Osteocyte (in vitro differentiated cells): ENCODE results near the gene TTC34. TPM values are rescaled to one million over a fixed set of nuclear protein-coding genes. Genes with fewer than 3 reads are reported as not detected.

ENCODE experiments used
- DNase-seq: peaks from one replicate; pipeline ENCODE4 v3.0.0; 2021; ENCODE audit warnings: mixed read lengths; ENCODE audit not compliant: unreplicated experiment; ENCODE audit errors: extremely low spot score
- H3K27ac Mint-ChIP-seq: one replicate; pipeline ENCODE4 v1.8.0; 2021; ENCODE audit warnings: mild to moderate bottlenecking, mixed read lengths; ENCODE audit not compliant: unreplicated experiment
- H3K27me3 Mint-ChIP-seq: one replicate; pipeline ENCODE4 v1.8.0; 2021; ENCODE audit warnings: mixed read lengths; ENCODE audit not compliant: unreplicated experiment
- H3K36me3 Mint-ChIP-seq: one replicate; pipeline ENCODE4 v1.8.0; 2021; ENCODE audit warnings: mixed read lengths; ENCODE audit not compliant: unreplicated experiment
- H3K4me1 Mint-ChIP-seq: one replicate; pipeline ENCODE4 v1.8.0; 2021; ENCODE audit warnings: mixed read lengths; ENCODE audit not compliant: unreplicated experiment
- H3K4me3 Mint-ChIP-seq: one replicate; pipeline ENCODE4 v1.8.0; 2021; ENCODE audit warnings: mild to moderate bottlenecking, moderate library complexity, mixed read lengths; ENCODE audit not compliant: unreplicated experiment
- H3K9me3 Mint-ChIP-seq: one replicate; pipeline ENCODE4 v1.8.0; 2021; ENCODE audit warnings: mixed read lengths; ENCODE audit not compliant: unreplicated experiment
- total RNA-seq: library from RNA; stranded (reverse); gene quantifications from 2 replicates; pipeline ENCODE4 v1.2.1, GENCODE V29; 2021
- TF ChIP-seq, protein P1 (sequence below): fragments of 200-600 bp; sonication (generic); IDR thresholded peaks from 2 replicates; pipeline ENCODE4 v1.5.0; 2021; ENCODE audit warnings: antibody characterized with exemption, mild to moderate bottlenecking, moderate library complexity

The TTC34 gene
- total RNA-seq, 1 donor from 2014 or later: 1.7 TPM

DNA sequence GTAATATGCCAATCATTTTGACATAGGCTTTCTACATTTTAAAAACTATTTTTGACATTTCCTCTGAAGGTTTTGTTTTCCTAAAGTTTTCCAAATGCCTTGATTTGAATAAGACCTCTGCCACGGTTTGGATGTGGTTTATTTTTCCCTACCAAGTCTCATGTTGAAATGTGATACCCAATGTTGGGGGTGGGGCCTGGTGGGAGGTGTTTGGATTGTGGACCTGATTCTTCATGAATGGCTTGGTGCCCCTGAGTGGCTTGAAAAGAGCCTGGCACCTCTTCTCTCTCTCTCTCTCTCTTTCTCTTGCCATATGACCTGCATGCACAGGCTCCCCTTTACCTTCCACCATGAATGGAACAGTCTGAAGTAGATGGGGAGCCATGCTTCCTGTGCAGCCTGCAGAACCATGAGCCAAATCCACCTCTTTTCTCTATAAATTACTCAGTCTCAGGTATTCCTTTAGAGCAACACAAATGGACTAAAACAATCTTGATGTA lies 183.5 kb downstream of the TTC34 start:
- H3K4me3 Mint-ChIP-seq: no peak overlapping the region
- TF ChIP-seq, protein P1, sequence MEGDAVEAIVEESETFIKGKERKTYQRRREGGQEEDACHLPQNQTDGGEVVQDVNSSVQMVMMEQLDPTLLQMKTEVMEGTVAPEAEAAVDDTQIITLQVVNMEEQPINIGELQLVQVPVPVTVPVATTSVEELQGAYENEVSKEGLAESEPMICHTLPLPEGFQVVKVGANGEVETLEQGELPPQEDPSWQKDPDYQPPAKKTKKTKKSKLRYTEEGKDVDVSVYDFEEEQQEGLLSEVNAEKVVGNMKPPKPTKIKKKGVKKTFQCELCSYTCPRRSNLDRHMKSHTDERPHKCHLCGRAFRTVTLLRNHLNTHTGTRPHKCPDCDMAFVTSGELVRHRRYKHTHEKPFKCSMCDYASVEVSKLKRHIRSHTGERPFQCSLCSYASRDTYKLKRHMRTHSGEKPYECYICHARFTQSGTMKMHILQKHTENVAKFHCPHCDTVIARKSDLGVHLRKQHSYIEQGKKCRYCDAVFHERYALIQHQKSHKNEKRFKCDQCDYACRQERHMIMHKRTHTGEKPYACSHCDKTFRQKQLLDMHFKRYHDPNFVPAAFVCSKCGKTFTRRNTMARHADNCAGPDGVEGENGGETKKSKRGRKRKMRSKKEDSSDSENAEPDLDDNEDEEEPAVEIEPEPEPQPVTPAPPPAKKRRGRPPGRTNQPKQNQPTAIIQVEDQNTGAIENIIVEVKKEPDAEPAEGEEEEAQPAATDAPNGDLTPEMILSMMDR: no peak
- peaks cover 8% of the 10 kb centered on the region for H3K4me1 Mint-ChIP-seq
- H3K27ac Mint-ChIP-seq: no peak overlapping the region
- peaks cover 17% of the 10 kb centered on the region for H3K9me3 Mint-ChIP-seq
- H3K27me3 Mint-ChIP-seq: peaks cover 8% of the 10 kb centered on the region
- no peaks in the 10 kb centered on the region for H3K36me3 Mint-ChIP-seq
- DNase-seq: no peak

DNA sequence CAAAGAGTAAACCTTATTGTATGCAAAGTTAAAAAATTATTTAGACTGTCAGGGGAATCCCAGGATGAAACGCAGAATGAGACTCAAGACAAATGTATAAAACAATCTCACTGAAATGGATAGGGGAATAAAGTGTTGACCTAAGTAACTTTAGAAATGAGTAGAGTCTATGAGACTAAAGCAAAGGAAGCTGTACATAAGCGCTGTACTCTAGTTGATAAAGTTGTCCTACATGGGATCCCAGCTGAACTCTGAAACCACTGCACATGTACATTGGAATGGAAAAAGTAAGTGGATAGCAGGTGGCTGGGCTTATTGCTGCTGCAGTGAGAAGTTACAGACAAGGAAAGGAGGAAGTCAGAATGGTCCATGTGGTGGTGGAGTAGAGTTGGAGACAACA lies 187.3 kb downstream of the TTC34 start:
- H3K9me3 Mint-ChIP-seq: peaks cover 17% of the 10 kb centered on the region
- no peak for DNase-seq
- peaks cover 8% of the 10 kb centered on the region for H3K27me3 Mint-ChIP-seq
- no peak overlapping the region for H3K4me3 Mint-ChIP-seq
- H3K27ac Mint-ChIP-seq: no peak overlapping the region
- TF ChIP-seq, protein P1: no peak
- no peaks in the 10 kb centered on the region for H3K36me3 Mint-ChIP-seq
- H3K4me1 Mint-ChIP-seq: peaks cover 16% of the 10 kb centered on the region

DNA sequence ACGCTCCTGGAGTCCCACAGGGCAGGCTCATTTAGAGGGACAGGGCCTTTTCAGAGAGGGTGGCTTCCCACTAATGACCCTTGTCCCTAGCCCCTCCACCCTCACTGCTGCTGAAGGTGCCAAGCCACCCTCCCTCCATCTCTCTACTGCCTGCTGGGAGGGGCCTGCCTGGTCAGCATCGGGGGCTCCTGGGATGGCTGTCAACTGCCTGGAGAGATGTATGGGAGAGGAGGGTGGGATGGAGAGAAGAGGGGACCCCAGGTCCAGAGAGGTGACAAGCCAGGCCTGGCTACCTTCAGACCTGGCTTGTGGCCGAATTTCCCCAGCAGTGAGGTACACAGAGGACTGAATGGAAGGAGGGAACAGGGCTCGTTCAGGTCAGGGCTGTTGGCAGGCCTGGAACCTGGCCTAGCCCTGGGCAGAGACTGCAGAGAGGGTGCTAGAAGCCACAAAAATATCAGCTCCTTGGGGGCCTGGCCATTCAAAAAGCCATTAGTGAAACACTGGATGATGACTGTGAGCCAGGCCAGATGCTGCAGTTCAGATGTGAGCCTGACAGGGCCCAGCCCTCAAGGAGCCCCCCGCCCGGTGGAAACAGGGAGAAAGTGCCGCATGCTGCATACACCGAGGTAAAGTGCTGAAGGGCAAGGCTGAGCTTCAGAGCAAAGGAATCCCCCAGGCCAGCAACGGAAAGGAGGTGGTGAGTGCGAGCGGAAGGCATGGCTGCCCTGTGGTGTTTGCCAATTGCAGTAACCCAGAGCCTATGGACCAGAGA lies 188.7 kb downstream of the TTC34 start:
- TF ChIP-seq, protein P1: no peak
- peaks cover 11% of the 10 kb centered on the region for H3K4me1 Mint-ChIP-seq
- H3K36me3 Mint-ChIP-seq: no peaks in the 10 kb centered on the region
- H3K4me3 Mint-ChIP-seq: no peak overlapping the region
- H3K27ac Mint-ChIP-seq: no peak overlapping the region
- H3K27me3 Mint-ChIP-seq: no peaks in the 10 kb centered on the region
- no peak for DNase-seq
- peaks cover 17% of the 10 kb centered on the region for H3K9me3 Mint-ChIP-seq

DNA sequence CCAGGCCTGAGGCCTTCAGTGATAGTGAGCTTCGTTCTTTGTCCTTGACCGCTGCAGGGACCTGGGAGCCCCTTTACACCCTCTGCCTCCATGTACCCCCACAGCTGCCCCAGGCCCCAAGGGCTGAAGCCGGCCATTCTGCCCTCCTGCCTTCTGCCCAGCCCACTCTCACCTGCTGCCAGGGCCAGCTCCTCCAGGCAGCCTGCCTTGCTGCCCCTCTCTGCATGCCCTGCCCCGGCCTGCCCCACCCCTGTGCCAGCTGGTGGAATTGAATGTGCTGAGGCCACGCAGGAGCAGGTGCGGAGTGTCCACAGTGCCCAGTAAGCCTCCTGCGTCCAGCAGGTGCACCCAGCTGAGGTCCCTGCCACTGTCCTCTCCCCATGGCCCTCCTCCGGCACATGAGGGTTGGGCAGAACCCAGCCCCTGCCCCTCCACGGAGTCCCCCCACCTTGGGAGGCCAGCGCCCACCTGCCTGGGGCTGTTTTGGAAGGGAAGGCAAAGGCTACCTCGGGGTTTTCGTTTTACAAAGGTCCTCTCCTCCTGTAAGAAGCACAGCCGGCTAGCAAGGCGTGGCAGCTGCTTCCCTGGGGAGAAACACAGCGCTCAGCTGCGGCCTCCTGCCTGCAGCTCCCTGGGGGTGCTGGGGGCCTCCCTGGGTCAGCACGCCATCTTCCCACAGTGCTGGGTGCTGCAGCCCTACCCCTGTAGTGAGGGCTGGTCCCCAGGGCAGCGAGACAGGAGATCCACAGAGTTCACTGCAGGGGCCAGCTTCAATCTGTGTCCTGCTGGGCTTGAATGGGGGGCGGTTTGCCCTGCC lies 189.7 kb downstream of the TTC34 start:
- no peak for DNase-seq
- H3K9me3 Mint-ChIP-seq: peaks cover 17% of the 10 kb centered on the region
- H3K27me3 Mint-ChIP-seq: no peaks in the 10 kb centered on the region
- no peak overlapping the region for H3K27ac Mint-ChIP-seq
- no peaks in the 10 kb centered on the region for H3K36me3 Mint-ChIP-seq
- peaks cover 9% of the 10 kb centered on the region for H3K4me1 Mint-ChIP-seq
- TF ChIP-seq, protein P1: no peak
- no peak overlapping the region for H3K4me3 Mint-ChIP-seq

DNA sequence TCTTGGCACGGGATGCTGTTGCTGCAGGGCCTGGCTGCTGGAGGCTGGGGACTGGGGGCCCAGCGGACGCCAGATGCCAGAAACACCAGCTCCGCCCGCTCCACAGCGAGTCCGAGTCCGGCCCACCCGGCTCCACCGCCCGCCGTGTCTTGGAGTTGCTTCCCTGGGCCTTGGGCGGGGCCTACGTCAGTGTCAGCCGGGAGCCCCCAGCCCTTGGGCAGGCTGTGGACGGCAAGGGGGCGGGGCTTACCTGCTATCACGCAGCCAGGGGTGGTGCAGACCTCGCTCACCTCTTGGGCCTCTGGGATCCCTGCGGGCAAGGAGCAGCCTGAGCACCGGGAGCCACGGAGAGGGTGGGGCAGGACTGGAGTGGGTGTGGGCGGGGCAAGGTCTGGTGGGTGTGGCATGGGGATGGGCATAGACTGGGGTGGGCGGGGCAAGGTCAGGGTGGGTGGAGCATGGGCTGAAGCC lies 190.4 kb downstream of the TTC34 start:
- Mint-ChIP-seq H3K36me3 (no peaks in the 10 kb centered on the region), H3K27ac (no peak overlapping the region), H3K27me3 (no peaks in the 10 kb centered on the region), H3K9me3 (peaks cover 17% of the 10 kb centered on the region), H3K4me1 (peaks cover 9% of the 10 kb centered on the region), H3K4me3 (no peak overlapping the region)
- DNase-seq: no peak
- TF ChIP-seq, protein P1: no peak
